IPS DF 4.7 (cell line): ENCODE results near the gene RPL5.
"Not testable (repeated sequence)": the region's sequence is repeated elsewhere in the genome, so short reads cannot be mapped to it uniquely, and the experiment has no call there.

Experiments used
- DNase-seq: peaks from one replicate; pipeline ENCODE4 v3.0.0-alpha.2; 2013; ENCODE audit warnings: low spot score; ENCODE audit errors: extremely low read depth

Gene RPL5

DNA sequence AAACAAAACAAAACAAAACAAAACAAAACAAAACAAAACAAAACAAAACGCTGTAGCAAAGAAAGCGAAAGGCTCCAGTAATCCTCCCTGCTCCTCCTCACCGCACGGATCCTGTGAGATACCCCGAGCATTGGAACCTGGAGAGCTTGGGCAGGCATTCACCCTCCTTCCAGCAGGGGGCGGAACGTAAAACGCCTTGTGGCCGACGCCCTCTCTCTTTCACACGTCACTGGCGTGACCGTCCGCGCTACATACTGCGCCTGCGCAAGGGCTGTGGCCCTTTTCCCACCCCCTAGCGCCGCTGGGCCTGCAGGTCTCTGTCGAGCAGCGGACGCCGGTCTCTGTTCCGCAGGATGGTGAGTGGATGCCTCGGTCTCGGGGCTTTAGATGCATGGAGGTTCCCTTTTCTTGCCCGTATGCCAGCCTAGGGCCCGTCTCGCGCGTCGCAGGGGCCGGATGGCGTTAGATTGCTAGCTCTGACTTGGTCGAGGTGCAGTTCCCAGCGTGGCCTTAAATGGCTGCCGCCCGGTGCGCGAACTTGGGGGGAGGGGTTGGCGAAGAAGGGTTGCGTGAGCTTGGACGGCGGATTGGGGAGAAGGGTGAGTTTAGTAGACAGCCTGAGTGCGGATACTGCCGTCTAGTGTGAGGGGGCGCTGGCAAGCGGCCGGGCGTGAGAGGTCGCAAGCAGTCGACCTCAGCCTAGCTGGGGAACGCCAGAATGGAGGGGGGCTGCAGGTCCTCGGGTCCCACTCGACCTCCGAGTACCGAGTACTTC lies at the start of gene RPL5:
Gene RPL5, plus strand, starts transcription at position 279 of the 775 bp plus-strand sequence. Its CDS starts 75 bp downstream, at position 354.
- DNase-seq = peak; percentile 91

DNA sequence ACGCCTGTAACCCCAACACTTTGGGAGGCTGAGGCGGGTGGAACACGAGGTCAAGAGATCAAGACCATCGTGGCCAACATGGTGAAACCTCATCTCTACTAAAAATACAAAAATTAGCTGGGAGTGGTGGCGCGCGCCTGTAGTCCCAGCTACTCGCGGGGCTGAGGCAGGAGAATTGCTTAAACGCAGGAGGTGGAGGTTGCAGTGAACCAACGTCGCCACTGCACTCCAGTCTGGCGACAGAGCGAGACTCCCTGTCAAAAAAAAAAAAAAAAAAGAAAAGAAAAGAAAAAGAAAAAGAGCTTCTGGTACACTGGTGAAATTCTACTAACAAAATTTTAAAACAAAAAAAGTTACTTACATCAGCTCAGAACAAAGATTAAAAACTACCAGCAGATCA lies 48.3 kb upstream of the RPL5 start:
- not testable (repeated sequence) for DNase-seq

DNA sequence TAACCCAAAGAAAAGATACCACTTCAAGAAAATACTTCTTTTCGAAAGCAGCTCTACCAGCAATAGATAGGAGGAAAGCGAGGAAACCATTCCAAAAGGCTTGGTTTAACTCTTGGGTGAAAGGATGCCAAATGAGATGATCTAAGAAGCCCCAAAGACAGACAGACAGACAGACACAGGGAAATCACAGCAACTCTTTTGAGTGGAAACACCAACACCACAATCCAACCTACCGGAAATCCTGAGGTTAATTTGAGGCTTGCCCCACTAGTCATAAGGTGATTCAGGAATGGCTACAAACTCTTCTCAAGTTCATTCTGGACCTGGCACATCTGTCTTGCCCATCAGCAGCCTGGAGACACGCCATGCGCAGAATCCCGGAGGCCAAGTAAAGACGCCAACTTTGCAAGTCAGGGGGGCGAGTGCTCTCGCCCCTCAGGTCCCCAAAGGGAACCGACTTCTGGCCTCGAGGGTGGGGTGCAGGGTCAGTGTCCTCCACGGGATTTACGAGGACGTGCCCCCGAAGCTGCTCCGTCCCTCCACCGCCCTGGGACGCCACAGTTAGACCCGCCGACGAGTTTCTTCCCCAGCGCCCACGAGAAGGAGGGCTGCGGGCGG lies 47.7 kb upstream of the RPL5 start:
- no peak for DNase-seq

DNA sequence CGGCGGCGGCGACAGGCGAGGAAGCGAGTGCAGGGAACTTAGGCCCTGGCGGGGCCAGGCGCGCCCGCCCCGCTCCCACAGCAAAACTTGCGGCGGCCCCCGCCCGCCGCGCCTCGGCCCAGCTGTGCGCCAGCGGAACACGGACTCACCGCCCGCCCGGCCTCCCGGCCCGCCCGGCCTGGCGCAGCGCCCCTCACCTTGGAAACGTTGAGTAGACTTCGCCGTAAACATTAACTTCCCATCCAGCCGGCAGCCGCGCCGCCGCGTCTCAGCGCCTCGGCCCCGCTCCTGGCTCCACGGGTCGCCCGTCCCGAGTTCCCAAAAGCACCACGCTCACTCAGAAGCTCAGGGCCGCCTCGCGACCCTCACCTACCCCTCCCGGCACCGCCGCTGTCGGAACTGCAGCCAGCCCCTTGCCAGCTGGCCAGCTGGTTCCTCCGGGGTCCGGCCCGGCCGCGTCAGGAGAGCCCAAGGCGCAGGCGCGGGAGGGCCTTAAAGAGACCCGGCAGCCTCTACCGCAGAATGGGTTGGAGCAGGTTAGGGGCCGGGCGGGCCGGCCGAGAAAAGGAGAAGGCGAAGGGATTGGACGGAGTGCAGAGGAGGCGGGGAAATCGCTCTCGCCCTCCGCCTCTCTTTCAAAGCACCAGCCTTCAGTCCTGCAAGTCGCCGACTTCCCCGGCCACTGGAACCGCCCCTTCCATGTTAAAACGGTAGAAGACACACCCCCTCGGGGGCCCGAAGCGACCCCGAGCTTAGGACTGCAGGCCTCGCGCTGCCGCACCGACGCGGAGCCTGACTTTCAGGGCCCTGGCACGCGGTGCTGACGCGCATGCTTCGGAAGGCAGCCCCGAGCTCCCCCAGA lies 47.0 kb upstream of the RPL5 start, which contains the start of gene EVI5:
Gene EVI5, minus strand, starts transcription at position 470 of the 862 bp plus-strand sequence. CDS start 48,562 bp downstream, outside the sequence.
- peak; percentile 91 for DNase-seq

DNA sequence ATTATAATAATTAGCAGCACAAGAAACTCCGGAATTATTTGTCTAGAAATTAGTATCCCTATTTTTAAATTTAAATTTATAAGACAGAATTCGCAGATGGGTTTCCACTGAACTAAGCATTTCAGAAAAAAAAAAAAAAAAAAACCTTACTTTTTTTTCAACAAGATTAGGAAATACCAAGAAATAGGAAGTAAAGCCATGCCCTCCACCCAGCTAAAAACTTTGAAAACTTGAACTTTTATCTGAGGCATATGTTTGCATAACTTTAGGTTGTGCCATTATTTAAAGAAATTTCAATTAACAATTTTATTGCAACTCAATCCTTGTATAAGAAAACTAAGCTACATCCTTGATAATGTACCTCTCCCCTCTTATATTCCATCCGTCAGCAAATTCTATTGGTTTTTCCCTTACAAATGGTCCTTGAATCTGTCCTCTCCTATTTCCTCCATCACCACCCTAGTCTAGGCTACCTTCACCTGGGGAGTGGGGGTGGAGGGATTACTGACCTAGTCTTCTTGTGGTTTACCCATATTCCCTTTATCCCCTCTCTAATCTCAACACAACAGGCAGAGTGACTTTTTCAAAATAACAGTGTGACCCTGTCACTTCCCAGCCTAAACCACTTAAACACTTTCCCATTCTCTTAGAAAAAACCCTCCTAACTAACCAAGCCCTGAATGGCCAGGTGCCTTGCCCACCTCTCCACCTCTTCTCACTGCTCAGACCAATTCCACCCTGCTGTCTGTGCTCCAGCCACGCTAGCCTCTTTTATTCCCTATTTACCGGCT lies 45.5 kb upstream of the RPL5 start:
- no peak for DNase-seq

DNA sequence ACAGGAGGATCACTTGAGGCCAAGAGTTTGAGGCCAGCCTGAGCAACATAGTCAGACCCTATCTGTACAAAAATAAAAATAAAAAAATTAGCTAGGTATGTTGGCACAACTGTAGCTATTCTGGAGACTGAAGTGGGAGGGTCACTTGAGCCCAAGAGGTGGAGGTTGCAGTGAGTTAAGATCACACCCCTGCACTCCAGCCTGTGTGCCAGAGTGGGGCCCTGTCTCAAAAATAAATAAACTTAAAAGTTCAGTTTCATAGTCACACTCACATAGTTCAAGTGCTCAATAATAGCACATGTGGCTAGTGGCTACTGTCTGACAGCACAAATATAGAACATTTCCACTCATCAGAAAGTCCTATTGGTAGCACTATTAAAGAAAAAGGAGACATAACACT lies 41.8 kb upstream of the RPL5 start:
- DNase-seq = no peak

DNA sequence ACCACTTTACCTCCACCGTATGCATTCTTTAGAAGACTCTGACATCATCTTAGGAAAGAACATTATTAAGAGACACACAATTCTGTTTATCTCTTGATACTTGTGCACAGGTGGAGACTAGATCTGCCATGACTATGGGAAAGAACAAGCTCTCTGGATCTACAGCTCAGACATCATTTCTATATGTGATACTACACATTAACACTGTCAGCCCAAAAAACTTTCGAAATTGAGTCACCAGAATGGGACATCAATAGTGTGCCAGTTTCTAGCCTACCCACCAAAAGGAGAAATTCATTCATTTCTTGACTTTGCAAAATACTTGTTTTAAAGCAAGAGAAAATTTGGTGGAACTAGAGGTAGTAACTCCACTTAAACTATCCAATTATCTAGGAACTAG lies 41.0 kb upstream of the RPL5 start:
- no peak for DNase-seq

DNA sequence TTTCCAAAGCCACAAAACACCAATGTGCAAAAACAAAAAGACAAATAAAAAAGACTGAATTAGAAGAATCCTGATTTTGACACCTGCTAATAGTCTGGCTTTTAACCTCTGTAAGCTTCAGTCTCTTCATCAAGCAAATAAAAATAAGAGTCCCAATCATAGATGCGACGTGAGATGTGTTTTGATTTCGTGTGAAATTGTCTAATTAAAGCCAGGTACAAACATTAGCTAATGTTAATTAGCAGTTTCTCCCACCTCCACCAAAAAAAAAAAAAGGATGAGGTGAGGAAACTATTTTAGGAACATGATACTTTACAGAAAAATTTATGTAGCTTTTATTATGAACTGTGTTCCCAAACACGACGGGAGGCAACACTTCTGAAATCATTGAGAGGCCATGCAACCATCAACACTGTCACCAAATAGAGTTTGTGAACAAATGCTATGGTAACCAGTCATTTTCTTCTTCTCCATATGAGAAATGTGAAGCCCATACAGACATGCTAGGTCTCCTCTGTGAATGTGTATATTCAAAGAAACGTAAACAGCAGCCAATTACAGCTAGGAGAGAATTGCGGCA lies 40.3 kb upstream of the RPL5 start:
- DNase-seq = no peak

DNA sequence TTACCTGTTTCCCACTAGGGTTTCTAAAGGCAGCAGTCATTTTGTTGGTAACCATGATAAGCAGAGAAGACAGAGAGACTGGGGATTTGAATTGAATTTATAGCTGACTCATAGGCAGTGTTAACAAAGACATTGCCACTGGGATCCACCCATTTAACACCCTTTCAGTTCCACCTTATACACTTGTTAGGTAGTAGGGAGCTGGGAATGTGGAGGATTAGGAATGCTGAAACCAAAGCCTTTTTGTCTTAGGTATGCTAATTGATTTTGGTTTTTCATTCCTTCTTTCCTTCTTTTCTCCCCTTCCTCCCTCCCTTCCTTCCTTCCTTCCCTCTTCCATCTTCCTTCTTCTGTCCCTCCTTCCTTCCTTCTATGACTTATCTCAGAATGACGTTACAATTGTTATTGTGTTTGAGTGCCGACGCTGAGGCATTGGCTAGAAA lies 39.5 kb upstream of the RPL5 start:
- DNase-seq = no peak

DNA sequence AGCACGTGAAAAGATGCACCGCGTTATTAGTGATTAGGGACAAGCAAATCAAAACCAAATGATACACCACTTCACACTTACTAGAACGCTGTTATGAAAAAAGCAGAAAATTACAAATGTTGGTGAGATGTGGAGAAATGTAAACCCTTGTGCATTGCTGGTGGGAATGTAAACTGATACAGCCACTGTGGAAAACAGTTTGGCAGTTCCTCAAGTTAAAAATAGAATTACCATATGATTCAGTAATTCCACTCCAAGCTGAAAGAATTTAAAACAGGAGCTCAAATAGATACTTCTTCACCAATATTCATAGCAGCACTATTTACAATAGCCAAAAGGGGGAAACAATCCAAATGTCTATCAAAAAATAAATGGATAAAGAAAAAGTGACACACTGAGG lies 36.7 kb upstream of the RPL5 start:
- DNase-seq = no peak

DNA sequence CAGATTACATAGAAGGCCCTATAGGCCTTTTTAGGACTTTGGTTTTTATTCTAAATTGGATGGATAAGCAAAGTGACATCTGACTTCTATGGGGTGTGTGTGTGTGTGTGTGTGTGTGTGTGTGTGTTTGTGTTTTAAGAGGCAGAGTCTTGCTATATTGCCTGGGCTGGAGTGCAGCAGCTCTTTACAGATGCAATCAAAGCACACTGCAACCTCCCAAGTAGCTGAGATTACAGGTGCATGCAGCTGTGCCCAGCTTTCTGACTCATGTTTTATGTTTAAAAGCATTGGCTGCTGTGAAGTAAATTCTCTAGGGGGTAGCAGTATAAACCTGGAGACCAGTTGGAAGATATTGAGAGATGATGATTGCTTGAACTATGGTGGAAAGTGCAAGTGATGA lies 34.5 kb upstream of the RPL5 start:
- DNase-seq = no peak

DNA sequence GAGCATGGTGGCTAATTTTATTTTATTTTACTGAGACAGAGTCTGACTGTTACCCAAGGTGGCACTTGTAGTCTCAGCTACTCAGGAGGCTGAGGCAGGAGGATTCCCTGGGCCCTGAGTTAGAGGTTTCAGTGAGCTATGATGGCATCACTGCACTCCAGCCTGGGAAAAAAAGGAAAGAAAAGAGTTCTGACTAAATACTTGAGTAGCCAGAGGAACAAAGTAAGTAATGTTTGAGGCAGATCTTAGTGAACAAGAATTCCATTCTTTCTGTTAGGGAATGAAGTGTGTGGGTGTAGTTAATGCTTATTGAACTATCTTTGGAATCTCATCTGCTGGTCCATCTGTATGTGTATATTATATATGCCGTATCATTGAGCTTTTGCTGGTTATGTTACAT lies 33.9 kb upstream of the RPL5 start:
- no peak for DNase-seq

DNA sequence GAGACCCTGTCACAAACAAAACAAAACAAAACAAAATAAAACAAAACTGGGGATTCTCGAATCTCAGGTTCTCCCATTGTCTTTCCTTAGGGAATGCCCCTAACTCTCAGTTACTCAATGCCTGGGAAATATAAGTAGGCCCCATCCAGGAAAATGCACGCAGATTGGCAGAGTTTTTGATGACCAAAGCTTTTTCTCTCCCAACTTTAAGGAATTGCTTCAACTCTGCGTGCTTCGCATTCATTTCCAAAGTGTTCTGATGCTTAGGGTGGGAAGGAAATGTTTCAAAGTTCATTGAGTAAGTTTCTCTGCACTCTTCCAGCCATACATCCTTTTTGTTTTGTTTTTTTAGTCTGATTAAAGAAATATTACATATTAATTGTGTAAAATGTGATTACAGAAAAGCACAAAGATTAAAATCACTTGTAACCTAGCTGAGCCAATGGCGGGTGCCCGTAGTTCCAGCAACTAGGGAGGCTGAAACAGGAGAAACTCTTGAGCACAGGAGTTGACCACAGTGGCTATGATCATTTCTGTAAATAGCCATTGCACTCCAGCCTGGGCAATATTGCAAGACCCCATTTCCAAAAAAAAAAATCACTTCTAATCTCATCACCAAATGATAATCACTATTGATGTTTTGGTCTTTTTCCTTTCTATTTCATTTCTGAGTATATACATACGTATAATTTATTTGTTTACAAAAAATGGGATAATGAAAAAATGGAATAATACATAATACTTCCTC lies 28.5 kb upstream of the RPL5 start:
- no peak for DNase-seq

DNA sequence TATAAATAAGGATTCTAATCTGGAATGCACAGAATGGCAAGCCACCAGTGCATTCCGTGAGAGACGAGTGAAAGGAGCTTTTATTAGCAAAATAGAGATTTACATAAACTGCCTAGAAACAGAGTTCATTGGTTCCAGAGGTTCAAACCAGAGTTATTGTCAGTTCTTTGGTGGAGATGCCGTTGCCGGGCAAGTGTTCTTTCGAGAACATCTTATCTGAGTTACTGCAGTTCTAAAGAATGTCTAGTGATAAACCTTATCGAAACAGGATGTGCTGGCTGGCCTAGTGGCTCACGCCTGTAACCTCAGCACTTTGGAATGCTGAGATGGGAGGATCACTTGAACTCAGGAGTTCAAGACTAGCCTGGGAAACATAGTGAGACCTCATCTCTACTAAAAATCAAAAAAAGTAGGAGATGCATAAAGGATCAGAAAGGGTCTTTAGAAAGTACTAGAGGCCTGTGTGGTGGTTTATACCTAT lies 27.1 kb upstream of the RPL5 start:
- no peak for DNase-seq

DNA sequence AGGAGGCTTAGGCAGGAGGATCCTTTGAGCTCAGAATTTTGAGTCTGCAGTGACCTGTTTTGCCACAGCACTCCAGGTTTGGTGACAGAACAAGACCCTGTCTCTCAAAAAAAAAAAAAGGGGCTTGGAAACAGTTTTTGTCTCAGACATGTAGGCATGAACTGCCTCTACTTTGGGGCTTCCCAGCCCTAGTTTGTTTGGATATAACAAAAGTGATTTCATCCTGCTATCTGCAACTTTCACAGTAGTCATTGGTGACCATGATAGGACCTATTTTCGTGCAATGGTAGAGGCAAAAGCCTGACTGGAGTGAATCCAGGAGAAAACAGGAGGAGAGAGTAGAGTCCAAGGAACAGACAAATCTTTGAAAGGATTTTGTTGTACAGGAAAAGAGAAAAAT lies 26.6 kb upstream of the RPL5 start:
- DNase-seq = no peak

DNA sequence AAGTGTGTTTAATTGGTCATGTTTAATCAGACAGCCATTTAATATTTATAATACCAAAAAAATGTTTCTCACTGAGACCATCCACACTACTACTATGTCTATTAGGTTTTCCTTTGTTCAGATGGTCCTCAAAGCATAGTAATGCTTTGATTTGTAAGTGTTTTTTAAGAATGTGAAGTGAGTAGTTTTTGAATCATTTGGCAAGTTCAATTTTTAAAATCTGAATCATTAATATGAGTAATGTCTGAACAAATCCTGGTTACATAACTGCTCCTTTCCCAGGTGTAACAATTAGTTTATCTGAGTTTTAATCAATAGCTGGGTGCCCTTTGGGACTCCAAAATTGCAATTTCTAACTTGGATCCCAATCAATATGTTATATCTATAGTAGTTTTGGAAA lies 23.5 kb upstream of the RPL5 start:
- no peak for DNase-seq

DNA sequence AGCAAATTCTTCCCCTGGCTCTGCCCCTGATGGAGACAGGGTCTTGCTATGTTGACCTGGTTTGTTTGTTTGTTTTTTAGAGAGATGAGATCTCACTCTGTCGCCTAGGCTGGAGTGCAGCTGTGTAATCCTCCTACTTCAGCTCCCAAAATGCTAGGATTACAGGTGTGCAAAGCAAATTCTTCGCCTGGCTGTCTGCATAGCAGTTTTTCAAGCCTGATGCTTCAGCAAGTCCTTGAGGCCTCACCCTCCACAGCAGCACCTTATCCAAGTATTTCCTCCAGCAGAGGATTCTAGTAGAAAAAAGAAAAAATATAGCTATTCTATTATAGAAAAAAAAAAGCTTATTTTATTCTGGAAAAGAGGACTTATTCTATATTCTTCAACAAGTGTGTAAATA lies 15.1 kb upstream of the RPL5 start:
- DNase-seq = no peak

DNA sequence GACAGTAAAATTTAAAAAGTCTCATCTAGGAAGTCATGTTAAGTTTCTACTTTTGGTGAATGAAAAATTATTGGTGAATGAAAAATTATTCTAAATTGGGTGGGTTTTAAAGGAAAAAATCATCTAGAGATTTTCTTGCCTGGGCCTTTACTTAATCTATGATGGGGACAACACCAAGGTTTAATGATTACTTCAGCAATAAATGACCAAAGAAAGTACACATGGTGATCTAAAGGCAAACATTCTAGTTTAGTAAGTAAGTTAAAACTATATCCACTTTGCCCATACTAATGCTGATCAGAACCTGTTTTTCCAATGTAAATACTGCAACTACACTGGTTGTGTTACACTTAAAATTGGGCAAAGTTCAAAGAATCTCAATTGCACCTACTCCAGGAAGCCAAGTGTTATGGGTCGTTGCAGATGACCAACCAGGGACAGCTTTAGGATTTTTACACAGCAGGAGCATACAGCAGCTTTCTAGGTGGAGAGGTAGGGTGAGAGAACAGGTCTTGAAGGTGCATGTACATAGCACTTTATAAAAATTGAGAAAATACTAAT lies 14.6 kb upstream of the RPL5 start:
- DNase-seq = no peak

DNA sequence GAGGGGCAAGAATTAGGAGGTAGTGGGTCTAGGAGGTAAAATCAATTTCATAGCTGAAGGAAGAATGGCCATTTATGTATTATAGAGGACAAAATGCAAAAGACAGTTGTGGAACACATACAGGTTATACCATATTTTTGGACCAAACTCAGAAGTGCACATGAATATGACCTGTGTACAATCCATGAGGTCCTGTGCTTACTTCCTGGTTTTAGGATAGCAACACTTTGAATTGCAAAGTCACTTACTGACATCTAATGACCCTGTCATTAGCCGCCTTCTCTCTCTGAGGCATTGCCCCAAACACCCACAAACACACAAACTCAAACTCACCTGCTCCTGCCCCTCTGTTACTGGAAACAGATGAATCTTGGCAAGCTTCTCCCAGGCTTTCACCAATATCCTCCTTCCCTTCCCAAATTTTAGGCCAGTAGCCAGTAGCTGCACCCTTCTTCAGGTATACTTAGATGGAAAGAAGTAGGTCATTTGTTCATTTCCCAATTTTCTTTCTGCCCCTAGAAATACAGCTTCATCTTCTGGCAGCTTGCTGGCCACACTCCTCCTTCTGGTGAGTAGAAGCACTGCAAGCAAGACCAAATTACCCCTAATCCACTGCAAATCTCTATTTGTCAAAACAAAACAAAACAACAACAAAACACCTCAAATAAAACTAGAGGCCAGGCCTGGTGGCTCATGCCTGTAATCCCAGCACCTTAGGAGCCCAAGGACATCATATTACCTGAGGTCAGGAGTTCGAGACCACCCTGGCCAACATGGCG lies 13.7 kb upstream of the RPL5 start:
- no peak for DNase-seq
